ENCODE results near the gene PADI3. TPM values are rescaled to one million over a fixed set of nuclear protein-coding genes. Genes with fewer than 3 reads are reported as not detected.

Gene PADI3
- total and polyA plus RNA-seq, 2 of the 8 experiments (the other 6 are each of a cell fraction or from before 2014, with no cell fraction given): 0.37 to 0.94 TPM

GRCh38 chr1:17237561-17237903, 11.4 kb upstream of the PADI3 start (continued):
- no peak for TF ChIP-seq ASH2L (IDR thresholded peaks at IDR 0.05; ENCODE audit: low read length)

Measured in H1 (cell line).